IPS-15b (cell line): ENCODE results near the gene DPP10.

ENCODE experiments used
- H3K27me3 ChIP-seq: one replicate; pipeline ENCODE4 v1.6.1; 2013; ENCODE audit warnings: low read length; ENCODE audit not compliant: control insufficient read depth, insufficient read depth
- H3K36me3 ChIP-seq: one replicate; pipeline ENCODE4 v1.6.1; 2013; ENCODE audit warnings: low read length; ENCODE audit not compliant: control insufficient read depth, insufficient read depth
- H3K4me1 ChIP-seq: one replicate; pipeline ENCODE4 v1.6.1; 2013; ENCODE audit warnings: mild to moderate bottlenecking, low read length; ENCODE audit not compliant: control insufficient read depth, insufficient read depth
- H3K4me3 ChIP-seq: one replicate; pipeline ENCODE4 v1.5.1; 2013; ENCODE audit warnings: low read depth, low read length
- H3K9ac ChIP-seq: one replicate; pipeline ENCODE4 v1.6.1; 2013; ENCODE audit warnings: low read depth, mild to moderate bottlenecking, low read length
- H3K9me3 ChIP-seq: one replicate; pipeline ENCODE4 v1.6.1; 2013; ENCODE audit warnings: mild to moderate bottlenecking, low read length; ENCODE audit not compliant: control insufficient read depth, insufficient read depth

DPP10 gene

GRCh38 chr2:114859726-114860510 is 417.5 kb downstream of the DPP10 start:
- H3K4me1 ChIP-seq, result peaks cover 6% of the 10 kb centered on the region
- no peak overlapping the region for H3K9ac ChIP-seq
- H3K9me3 ChIP-seq, result no peaks in the 10 kb centered on the region
- no peaks in the 10 kb centered on the region for H3K27me3 ChIP-seq
- H3K4me3 ChIP-seq, result no peak overlapping the region
- no peaks in the 10 kb centered on the region for H3K36me3 ChIP-seq

- Histone ChIP-seq H3K4me1 (peaks cover 6% of the 10 kb centered on the region), H3K4me3 (no peak overlapping the region), H3K9me3 (no peaks in the 10 kb centered on the region), H3K36me3 (no peaks in the 10 kb centered on the region), H3K9ac (no peak overlapping the region), H3K27me3 (no peaks in the 10 kb centered on the region)
Measured at GRCh38 chr2:114862243-114862642, 419.8 kb downstream of the DPP10 start.

- no peaks in the 10 kb centered on the region for H3K27me3 ChIP-seq
- no peak overlapping the region for H3K9ac ChIP-seq
- no peaks in the 10 kb centered on the region for H3K9me3 ChIP-seq
- peaks cover 1% of the 10 kb centered on the region for H3K4me1 ChIP-seq
- no peak overlapping the region for H3K4me3 ChIP-seq
- no peaks in the 10 kb centered on the region for H3K36me3 ChIP-seq
Measured at GRCh38 chr2:114864901-114865300, 422.5 kb downstream of the DPP10 start.

GRCh38 chr2:114880046-114880445 is 437.6 kb downstream of the DPP10 start:
- no peaks in the 10 kb centered on the region for H3K27me3 ChIP-seq
- H3K9me3 ChIP-seq, result no peaks in the 10 kb centered on the region
- no peaks in the 10 kb centered on the region for H3K4me1 ChIP-seq
- no peaks in the 10 kb centered on the region for H3K36me3 ChIP-seq
- H3K9ac ChIP-seq, result no peak overlapping the region
- H3K4me3 ChIP-seq, result no peak overlapping the region

- Histone ChIP-seq H3K27me3 (no peaks in the 10 kb centered on the region), H3K4me3 (no peak overlapping the region), H3K9me3 (no peaks in the 10 kb centered on the region), H3K4me1 (no peaks in the 10 kb centered on the region), H3K36me3 (no peaks in the 10 kb centered on the region), H3K9ac (no peak overlapping the region)
Measured at GRCh38 chr2:114919985-114920384, 477.5 kb downstream of the DPP10 start.

- Histone ChIP-seq H3K36me3 (no peaks in the 10 kb centered on the region), H3K4me3 (no peak overlapping the region), H3K9me3 (no peaks in the 10 kb centered on the region), H3K4me1 (no peaks in the 10 kb centered on the region), H3K27me3 (no peaks in the 10 kb centered on the region), H3K9ac (no peak overlapping the region)
Measured at GRCh38 chr2:114922076-114922475, 479.6 kb downstream of the DPP10 start.

GRCh38 chr2:114925296-114926255 is 483.1 kb downstream of the DPP10 start:
- no peaks in the 10 kb centered on the region for H3K27me3 ChIP-seq
- no peaks in the 10 kb centered on the region for H3K4me1 ChIP-seq
- no peak overlapping the region for H3K9ac ChIP-seq

GRCh38 chr2:114926303-114926702 is 483.9 kb downstream of the DPP10 start:
- H3K4me1 ChIP-seq, result no peaks in the 10 kb centered on the region
- H3K9ac ChIP-seq, result no peak overlapping the region
- H3K4me3 ChIP-seq, result no peak overlapping the region
- no peaks in the 10 kb centered on the region for H3K9me3 ChIP-seq
- H3K36me3 ChIP-seq, result no peaks in the 10 kb centered on the region
- no peaks in the 10 kb centered on the region for H3K27me3 ChIP-seq

More at GRCh38 chr2:114925296-114926255, 483.1 kb downstream of the DPP10 start:
- Histone ChIP-seq H3K36me3 (no peaks in the 10 kb centered on the region), H3K4me3 (no peak overlapping the region), H3K9me3 (no peaks in the 10 kb centered on the region)

- Histone ChIP-seq H3K36me3 (no peaks in the 10 kb centered on the region), H3K4me1 (no peaks in the 10 kb centered on the region)
Measured at GRCh38 chr2:114929225-114929624, 486.8 kb downstream of the DPP10 start.

GRCh38 chr2:114933671-114934241 is 491.3 kb downstream of the DPP10 start:
- Histone ChIP-seq H3K9me3 (no peaks in the 10 kb centered on the region), H3K9ac (no peak overlapping the region), H3K36me3 (no peaks in the 10 kb centered on the region), H3K4me1 (no peaks in the 10 kb centered on the region), H3K4me3 (no peak overlapping the region), H3K27me3 (no peaks in the 10 kb centered on the region)

More at GRCh38 chr2:114929225-114929624, 486.8 kb downstream of the DPP10 start:
- no peaks in the 10 kb centered on the region for H3K9me3 ChIP-seq
- H3K9ac ChIP-seq, result no peak overlapping the region
- H3K4me3 ChIP-seq, result no peak overlapping the region
- no peaks in the 10 kb centered on the region for H3K27me3 ChIP-seq

GRCh38 chr2:114935031-114935430 is 492.6 kb downstream of the DPP10 start:
- Histone ChIP-seq H3K27me3 (no peaks in the 10 kb centered on the region), H3K4me1 (no peaks in the 10 kb centered on the region), H3K9ac (no peak overlapping the region), H3K4me3 (no peak overlapping the region), H3K36me3 (no peaks in the 10 kb centered on the region), H3K9me3 (no peaks in the 10 kb centered on the region)
